Endothelial cell of umbilical vein (primary cell): Measurements from ENCODE around the gene ABCA1.

Source experiments
- EZH2 ChIP-seq: IDR thresholded peaks from 2 replicates; pipeline ENCODE4 v1.6.1; 2012; ENCODE audit warnings: borderline replicate concordance, low read depth, mild to moderate bottlenecking, moderate library complexity, low read length, inconsistent platforms; ENCODE audit not compliant: severe bottlenecking
- MAX ChIP-seq: IDR thresholded peaks from 2 replicates; pipeline ENCODE4 v1.6.1; 2011; ENCODE audit not compliant: insufficient read depth, insufficient read length
- MYC ChIP-seq: IDR thresholded peaks from one replicate; pipeline ENCODE4 v1.6.1; 2011; ENCODE audit warnings: mild to moderate bottlenecking, low read depth, low read length
- POLR2A ChIP-seq: IDR thresholded peaks from 2 replicates; pipeline ENCODE4 v1.6.1; 2012; ENCODE audit warnings: low read depth, mild to moderate bottlenecking, control low read depth, low read length
- POLR2AphosphoS5 ChIP-seq: IDR thresholded peaks from 2 replicates; pipeline ENCODE4 v1.6.1; 2012; ENCODE audit warnings: low read depth, mild to moderate bottlenecking, control low read depth, low read length, moderate library complexity; ENCODE audit not compliant: insufficient read depth
- TF ChIP-seq, protein P1 (sequence below), 2 donors: IDR thresholded peaks; 1 replicate in 1 of 2; 2 replicates in 1 of 2; pipeline ENCODE4 v1.5.1; 2011; ENCODE audit warnings: low read length in 2 of 2, mild to moderate bottlenecking in 2 of 2, moderate library complexity in 2 of 2, control low read depth in 1 of 2, inconsistent platforms in 1 of 2, low read depth in 1 of 2; ENCODE audit not compliant: insufficient read depth in 1 of 2; ENCODE audit errors: extremely low read depth in 1 of 2

GRCh38 chr9:104849023-104849422 lies 78.9 kb downstream of the ABCA1 start:
- no peak for TF ChIP-seq MAX
- TF ChIP-seq POLR2A = no peak
- TF ChIP-seq, protein P1, sequence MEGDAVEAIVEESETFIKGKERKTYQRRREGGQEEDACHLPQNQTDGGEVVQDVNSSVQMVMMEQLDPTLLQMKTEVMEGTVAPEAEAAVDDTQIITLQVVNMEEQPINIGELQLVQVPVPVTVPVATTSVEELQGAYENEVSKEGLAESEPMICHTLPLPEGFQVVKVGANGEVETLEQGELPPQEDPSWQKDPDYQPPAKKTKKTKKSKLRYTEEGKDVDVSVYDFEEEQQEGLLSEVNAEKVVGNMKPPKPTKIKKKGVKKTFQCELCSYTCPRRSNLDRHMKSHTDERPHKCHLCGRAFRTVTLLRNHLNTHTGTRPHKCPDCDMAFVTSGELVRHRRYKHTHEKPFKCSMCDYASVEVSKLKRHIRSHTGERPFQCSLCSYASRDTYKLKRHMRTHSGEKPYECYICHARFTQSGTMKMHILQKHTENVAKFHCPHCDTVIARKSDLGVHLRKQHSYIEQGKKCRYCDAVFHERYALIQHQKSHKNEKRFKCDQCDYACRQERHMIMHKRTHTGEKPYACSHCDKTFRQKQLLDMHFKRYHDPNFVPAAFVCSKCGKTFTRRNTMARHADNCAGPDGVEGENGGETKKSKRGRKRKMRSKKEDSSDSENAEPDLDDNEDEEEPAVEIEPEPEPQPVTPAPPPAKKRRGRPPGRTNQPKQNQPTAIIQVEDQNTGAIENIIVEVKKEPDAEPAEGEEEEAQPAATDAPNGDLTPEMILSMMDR (IDR thresholded peaks at IDR 0.05; ENCODE audit: extremely low read depth in 1 of 2, insufficient read depth in 1 of 2, low read depth in 1 of 2, low read length in 2 of 2) = no peak
- no peak for TF ChIP-seq EZH2
- TF ChIP-seq MYC = no peak
- no peak for TF ChIP-seq POLR2AphosphoS5
